Stimulated activated CD4-positive, alpha-beta T cell treated with anti-CD3 and anti-CD28 coated beads, TNF-alpha, amount 100 ng/mL, for 1 hour (primary cell): Measurements from ENCODE around the gene MYL9.
"Not testable (repeated sequence)": the region's sequence is repeated elsewhere in the genome, so short reads cannot be mapped to it uniquely, and the experiment has no call there.

Experiments used
- DNase-seq, 3 donors: peaks; one replicate each; pipeline ENCODE4 v3.0.0-alpha.2; 2020; ENCODE audit warnings: low read depth in 3 of 3, low spot score in 1 of 3

MYL9 gene

GRCh38 chr20:36541227-36541767, at the start of gene MYL9:
Gene MYL9 (plus strand): TSS chr20:36541519. CDS start chr20:36544885, 3,366 bp downstream.
- no peak for DNase-seq

GRCh38 chr20:36491901-36492617, 49.3 kb upstream of the MYL9 start:
- DNase-seq: peak in 2 of 3 donors; percentile 16 to 21

GRCh38 chr20:36493051-36493800, 48.1 kb upstream of the MYL9 start:
- DNase-seq: no peak

- no peak for DNase-seq
Measured at GRCh38 chr20:36493801-36494114, 47.6 kb upstream of the MYL9 start.

- no peak for DNase-seq
Measured at GRCh38 chr20:36496707-36497669, 44.3 kb upstream of the MYL9 start.

GRCh38 chr20:36497856-36498255, 43.5 kb upstream of the MYL9 start:
- no peak for DNase-seq

GRCh38 chr20:36498386-36499179, 42.7 kb upstream of the MYL9 start:
- no peak for DNase-seq

GRCh38 chr20:36499211-36499610, 42.1 kb upstream of the MYL9 start:
- no peak for DNase-seq

GRCh38 chr20:36499723-36500501, 41.4 kb upstream of the MYL9 start:
- DNase-seq: no peak

- DNase-seq: no peak
Measured at GRCh38 chr20:36501367-36502006, 39.8 kb upstream of the MYL9 start.

- no peak for DNase-seq
Measured at GRCh38 chr20:36504295-36504694, 37.0 kb upstream of the MYL9 start.

- DNase-seq: no peak
Measured at GRCh38 chr20:36506253-36506652, 35.1 kb upstream of the MYL9 start.

GRCh38 chr20:36507746-36508145, 33.6 kb upstream of the MYL9 start:
- no peak for DNase-seq

GRCh38 chr20:36519012-36519719, 22.2 kb upstream of the MYL9 start:
- no peak for DNase-seq

GRCh38 chr20:36519944-36520343, 21.4 kb upstream of the MYL9 start:
- DNase-seq: no peak

GRCh38 chr20:36521526-36521925, 19.8 kb upstream of the MYL9 start:
- DNase-seq: no peak

- not testable (repeated sequence) for DNase-seq
Measured at GRCh38 chr20:36522412-36522811, 18.9 kb upstream of the MYL9 start.

- no peak for DNase-seq
Measured at GRCh38 chr20:36523341-36523740, 18.0 kb upstream of the MYL9 start.
